Skeletal muscle tissue (tissue), 4 donors: ENCODE measurements around the gene FLVCR1. TPM values are rescaled to one million over a fixed set of nuclear protein-coding genes. Genes with fewer than 3 reads are reported as not detected.
"Not testable (repeated sequence)": the region's sequence is repeated elsewhere in the genome, so short reads cannot be mapped to it uniquely, and the experiment has no call there.

ENCODE experiments used
- H3K27ac ChIP-seq: one replicate; pipeline ENCODE4 v1.7.0; 2013; ENCODE audit warnings: mild to moderate bottlenecking, low read depth, low read length, inconsistent platforms
- H3K27me3 ChIP-seq, 3 donors: one replicate each; pipeline ENCODE4 v1.7.0; 2013; ENCODE audit warnings: low read length in 3 of 3; ENCODE audit not compliant: control insufficient read depth in 3 of 3, insufficient read depth in 3 of 3
- H3K36me3 ChIP-seq, 3 donors: one replicate each; pipeline ENCODE4 v1.7.0; 2013; ENCODE audit warnings: low read length in 3 of 3; ENCODE audit not compliant: control insufficient read depth in 3 of 3, insufficient read depth in 3 of 3
- H3K4me1 ChIP-seq, 3 donors: one replicate each; pipeline ENCODE4 v1.7.0; 2013; ENCODE audit warnings: low read length in 3 of 3, mild to moderate bottlenecking in 3 of 3; ENCODE audit not compliant: control insufficient read depth in 3 of 3, insufficient read depth in 3 of 3
- H3K4me3 ChIP-seq, 3 donors: one replicate each; pipeline ENCODE4 v1.7.0; 2013; ENCODE audit warnings: low read length in 3 of 3
- H3K9ac ChIP-seq, 3 donors: one replicate each; pipeline ENCODE4 v1.7.0; 2013; ENCODE audit warnings: low read length in 3 of 3, mild to moderate bottlenecking in 3 of 3, moderate library complexity in 2 of 3, low read depth in 1 of 3
- H3K9me3 ChIP-seq, 3 donors: one replicate each; pipeline ENCODE4 v1.7.0; 2013; ENCODE audit warnings: low read length in 3 of 3; ENCODE audit not compliant: control insufficient read depth in 3 of 3
- total RNA-seq: library from RNA; depleted of rRNA; stranded (reverse); fragments of >200 nt; gene quantifications from one replicate; pipeline ENCODE4 v1.2.3, GENCODE V29; 2014
- donor health status: Osteomylitis.

Gene FLVCR1
- total RNA-seq, 1 donor from 2014 or later: 10.4 TPM

DNA sequence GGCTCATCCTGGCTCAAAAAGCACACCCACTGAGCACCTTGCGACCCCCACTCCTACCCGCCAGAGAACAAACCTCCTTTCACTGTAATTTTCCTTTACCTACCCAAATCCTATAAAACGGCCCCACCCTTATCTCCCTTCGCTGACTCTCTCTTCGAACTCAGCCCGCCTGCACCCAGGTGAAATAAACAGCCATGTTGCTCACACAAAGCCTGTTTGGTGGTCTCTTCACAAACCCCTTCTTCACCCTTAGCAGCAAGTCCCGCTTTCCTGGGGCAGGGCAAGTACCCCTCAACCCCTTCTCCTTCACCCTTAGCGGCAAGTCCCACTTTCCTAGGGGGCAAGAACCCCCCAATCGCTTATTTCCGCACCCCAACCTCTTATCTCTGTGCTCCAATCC is 52.1 kb downstream of the FLVCR1 start:
- not testable (repeated sequence) for H3K27ac ChIP-seq, H3K9me3 ChIP-seq, H3K36me3 ChIP-seq, H3K9ac ChIP-seq, H3K4me1 ChIP-seq, H3K4me3 ChIP-seq, H3K27me3 ChIP-seq

- not testable (repeated sequence) for H3K4me1 ChIP-seq, H3K27ac ChIP-seq, H3K9me3 ChIP-seq, H3K4me3 ChIP-seq, H3K27me3 ChIP-seq, H3K9ac ChIP-seq, H3K36me3 ChIP-seq
Observed at GRCh38 chr1:212913638-212914037, 55.6 kb downstream of the FLVCR1 start.

DNA sequence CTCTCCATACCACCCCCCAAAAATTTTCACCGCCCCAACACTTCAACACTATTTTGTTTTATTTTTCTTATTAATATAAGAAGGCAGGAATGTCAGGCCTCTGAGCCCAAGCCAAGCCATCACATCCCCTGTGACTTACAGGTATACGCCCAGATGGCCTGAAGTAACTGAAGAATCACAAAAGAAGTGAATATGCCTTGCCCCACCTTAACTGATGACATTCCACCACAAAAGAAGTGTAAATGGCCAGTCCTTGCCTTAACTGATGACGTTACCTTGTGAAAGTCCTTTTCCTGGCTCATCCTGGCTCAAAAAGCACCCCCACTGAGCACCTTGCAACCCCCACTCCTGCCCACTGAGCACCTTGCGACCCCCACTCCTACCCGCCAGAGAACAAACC is 56.0 kb downstream of the FLVCR1 start:
- H3K27ac ChIP-seq, H3K9ac ChIP-seq, H3K4me3 ChIP-seq, H3K4me1 ChIP-seq, H3K36me3 ChIP-seq, H3K9me3 ChIP-seq, H3K27me3 ChIP-seq: not testable (repeated sequence)

DNA sequence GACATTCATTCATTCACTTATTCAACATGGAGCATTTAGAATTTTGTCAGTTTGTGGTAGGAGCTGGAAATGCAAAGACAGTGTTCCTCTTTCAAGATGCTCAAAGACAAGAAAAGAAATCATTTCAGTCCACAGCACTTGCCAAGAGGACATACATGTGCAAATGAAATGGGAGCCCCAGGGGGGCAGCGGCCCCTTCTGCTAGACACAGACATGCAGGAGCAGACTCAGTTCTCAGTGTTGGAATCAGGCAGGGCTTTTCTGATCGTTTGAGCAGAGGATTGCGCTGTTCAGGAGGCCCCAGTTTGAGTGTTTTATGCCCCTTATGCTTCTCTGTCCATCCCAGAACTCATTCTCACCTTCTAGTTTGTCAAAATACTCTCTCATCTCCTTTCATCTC is 56.7 kb downstream of the FLVCR1 start:
- no peak overlapping the region for H3K27ac ChIP-seq
- H3K9me3 ChIP-seq: no peaks in the 10 kb centered on the region

DNA sequence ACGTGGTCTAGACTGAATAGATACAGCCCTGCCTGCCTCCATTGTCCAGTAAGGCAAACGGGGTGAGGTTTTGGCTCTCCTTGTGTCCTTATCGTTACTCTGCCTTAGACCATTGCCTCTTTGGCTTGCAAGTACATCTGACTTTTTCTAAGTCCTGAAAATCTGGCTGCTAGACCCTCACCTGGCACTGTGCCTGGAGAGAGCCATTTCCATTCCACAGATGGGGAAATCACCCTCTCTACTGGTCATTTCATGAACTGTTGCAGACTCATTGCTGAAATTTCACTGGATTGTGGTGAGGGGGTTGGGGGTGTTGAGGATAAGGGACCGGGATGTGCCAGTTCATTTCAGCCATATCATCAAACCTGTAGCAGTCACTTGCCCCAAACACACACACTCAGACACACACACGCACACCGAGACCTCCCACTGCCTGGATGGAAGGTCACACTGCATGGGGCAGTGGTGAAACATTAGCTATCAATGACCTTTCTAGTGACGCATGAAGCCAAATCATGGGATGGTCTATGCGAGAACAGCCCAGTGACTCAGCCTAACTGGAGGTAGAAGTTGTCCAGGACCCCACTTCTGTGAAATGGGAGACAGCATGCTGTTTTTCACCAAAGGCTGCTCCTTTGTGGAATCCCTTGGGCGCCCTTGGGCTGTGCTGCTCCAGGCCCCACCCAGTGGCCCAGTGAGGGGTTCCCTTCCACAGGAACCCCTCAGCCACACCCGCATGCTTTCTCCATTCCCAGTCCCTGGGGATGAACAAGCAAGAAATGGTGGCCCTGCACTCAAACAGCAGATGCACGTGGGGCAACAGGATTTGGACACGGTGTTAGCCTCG is 57.4 kb downstream of the FLVCR1 start:
- H3K36me3 ChIP-seq: no peaks in the 10 kb centered on the region
- H3K27ac ChIP-seq: no peak overlapping the region
- peaks cover 0 to 9% (median 4%) of the 10 kb centered on the region in 3 donors for H3K4me1 ChIP-seq
- H3K9me3 ChIP-seq: no peaks in the 10 kb centered on the region
- peaks cover 3 to 10% (median 9%) of the 10 kb centered on the region in 3 donors for H3K27me3 ChIP-seq
- H3K4me3 ChIP-seq: no peak overlapping the region
- H3K9ac ChIP-seq: no peak overlapping the region

More for the DNA sequence above, 56.7 kb downstream of the FLVCR1 start:
- Histone ChIP-seq H3K9ac (no peak overlapping the region), H3K4me3 (no peak overlapping the region), H3K4me1 (peaks cover 0 to 9% (median 4%) of the 10 kb centered on the region in 3 donors), H3K27me3 (peaks cover 3 to 10% (median 9%) of the 10 kb centered on the region in 3 donors), H3K36me3 (no peaks in the 10 kb centered on the region)

- Histone ChIP-seq H3K36me3 (no peaks in the 10 kb centered on the region), H3K9me3 (no peaks in the 10 kb centered on the region), H3K4me1 (peaks cover 0 to 9% (median 4%) of the 10 kb centered on the region in 3 donors), H3K4me3 (peak overlapping the region; percentile 9 to 35 (median 23)), H3K9ac (peak overlapping the region in 1 of 3 donors; percentile 33), H3K27ac (no peak overlapping the region), H3K27me3 (peaks cover 3 to 10% (median 9%) of the 10 kb centered on the region in 3 donors)
Observed at GRCh38 chr1:212916481-212917133, 58.5 kb downstream of the FLVCR1 start.

DNA sequence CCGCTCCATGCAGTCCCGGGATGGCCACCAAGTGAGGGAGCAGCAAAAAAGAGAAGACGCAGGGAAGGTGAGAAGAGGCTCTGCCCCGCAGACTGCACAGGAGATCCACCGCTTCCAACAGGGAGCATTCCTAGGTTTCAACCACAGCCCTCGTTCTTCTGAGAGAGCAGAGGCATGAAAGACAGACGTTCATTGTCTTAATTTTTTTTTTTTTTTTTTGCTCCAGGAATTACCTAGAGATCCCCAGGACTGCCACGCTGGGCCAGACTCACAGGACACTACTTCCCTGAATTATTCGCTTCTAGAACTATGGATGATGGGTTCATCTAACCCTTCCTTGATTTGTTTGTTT is 59.0 kb downstream of the FLVCR1 start:
- Histone ChIP-seq H3K9me3 (no peaks in the 10 kb centered on the region), H3K36me3 (no peaks in the 10 kb centered on the region), H3K9ac (no peak overlapping the region), H3K27ac (no peak overlapping the region), H3K4me1 (peaks cover 0 to 9% (median 4%) of the 10 kb centered on the region in 3 donors), H3K27me3 (peaks cover 3 to 12% (median 9%) of the 10 kb centered on the region in 3 donors), H3K4me3 (peak overlapping the region in 2 of 3 donors; percentile 9 to 35)

DNA sequence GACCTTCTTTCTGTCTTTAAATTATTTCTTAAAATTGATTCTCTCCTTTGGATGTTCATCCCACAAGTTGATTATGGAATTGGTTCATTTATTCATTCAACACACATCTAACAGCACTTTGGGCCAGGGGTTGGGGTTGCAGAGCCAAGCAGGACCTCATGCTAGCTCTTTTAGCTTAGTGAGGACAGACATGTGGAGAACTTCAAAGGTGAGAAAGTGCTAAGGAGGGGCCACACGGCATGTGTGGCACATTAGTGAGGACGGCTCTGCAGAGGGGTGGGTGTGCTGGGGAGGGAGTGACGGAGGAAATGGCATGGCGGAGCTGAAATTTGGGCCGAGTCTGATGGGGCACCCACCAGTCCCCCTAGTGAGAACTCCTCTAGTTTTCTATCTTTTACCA is 59.8 kb downstream of the FLVCR1 start:
- Histone ChIP-seq H3K4me1 (peaks cover 0 to 9% (median 4%) of the 10 kb centered on the region in 3 donors), H3K9ac (no peak overlapping the region), H3K9me3 (no peaks in the 10 kb centered on the region), H3K27me3 (peaks cover 3 to 13% (median 9%) of the 10 kb centered on the region in 3 donors), H3K36me3 (no peaks in the 10 kb centered on the region), H3K27ac (no peak overlapping the region), H3K4me3 (no peak overlapping the region)

GRCh38 chr1:212918824-212919223 is 60.7 kb downstream of the FLVCR1 start:
- no peaks in the 10 kb centered on the region for H3K9me3 ChIP-seq
- H3K9ac ChIP-seq: no peak overlapping the region
- no peak overlapping the region for H3K4me3 ChIP-seq
- H3K36me3 ChIP-seq: no peaks in the 10 kb centered on the region
- peaks cover 3 to 13% (median 9%) of the 10 kb centered on the region in 3 donors for H3K27me3 ChIP-seq
- peaks cover 0 to 9% (median 4%) of the 10 kb centered on the region in 3 donors for H3K4me1 ChIP-seq
- no peak overlapping the region for H3K27ac ChIP-seq

GRCh38 chr1:212920246-212920645 is 62.2 kb downstream of the FLVCR1 start:
- Histone ChIP-seq H3K4me1 (peaks cover 0 to 9% (median 4%) of the 10 kb centered on the region in 3 donors), H3K9me3 (no peaks in the 10 kb centered on the region), H3K27me3 (peaks cover 3 to 13% (median 7%) of the 10 kb centered on the region in 3 donors), H3K9ac (no peak overlapping the region), H3K27ac (no peak overlapping the region), H3K4me3 (no peak overlapping the region), H3K36me3 (no peaks in the 10 kb centered on the region)
